ENCODE results near the gene OGFR. TPM values are rescaled to one million over a fixed set of nuclear protein-coding genes. Genes with fewer than 3 reads are reported as not detected.

OGFR gene
- total RNA-seq, 1 experiment from 2014 or later: 84.7 TPM

GRCh38 chr20:62760856-62761758 is 43.5 kb upstream of the OGFR start:
- no peak overlapping the region for H3K27ac Mint-ChIP-seq (ENCODE audit: unreplicated experiment)
- no peaks in the 10 kb centered on the region for H3K36me3 Mint-ChIP-seq (ENCODE audit: insufficient read depth, unreplicated experiment)

GRCh38 chr20:62761759-62762131 is 42.9 kb upstream of the OGFR start:
- no peaks in the 10 kb centered on the region for H3K4me1 Mint-ChIP-seq (ENCODE audit: low read depth, unreplicated experiment)
- Histone ChIP-seq H3K4me3 (ENCODE audit: low read depth, low read length) (no peak overlapping the region), H3K36me3 (ENCODE audit: control insufficient read depth, insufficient read depth, low read length) (no peaks in the 10 kb centered on the region), H3K4me1 (no peaks in the 10 kb centered on the region), H3K27me3 (replicated peaks; ENCODE audit: control insufficient read depth, insufficient read depth, low read length) (no peaks in the 10 kb centered on the region; the same call in none of the 2 replicates), H3K9me3 (peaks cover 9% of the 10 kb centered on the region; the same call in 1 of the 2 replicates)
- no peak overlapping the region for H3K27ac Mint-ChIP-seq (ENCODE audit: unreplicated experiment)
- H3K27me3 Mint-ChIP-seq (ENCODE audit: insufficient read depth, unreplicated experiment): peaks cover 14% of the 10 kb centered on the region
- BruUV-seq (replicated peaks): no TSS peak
- H3K36me3 Mint-ChIP-seq (ENCODE audit: insufficient read depth, unreplicated experiment): no peaks in the 10 kb centered on the region
- TF ChIP-seq, protein P1, sequence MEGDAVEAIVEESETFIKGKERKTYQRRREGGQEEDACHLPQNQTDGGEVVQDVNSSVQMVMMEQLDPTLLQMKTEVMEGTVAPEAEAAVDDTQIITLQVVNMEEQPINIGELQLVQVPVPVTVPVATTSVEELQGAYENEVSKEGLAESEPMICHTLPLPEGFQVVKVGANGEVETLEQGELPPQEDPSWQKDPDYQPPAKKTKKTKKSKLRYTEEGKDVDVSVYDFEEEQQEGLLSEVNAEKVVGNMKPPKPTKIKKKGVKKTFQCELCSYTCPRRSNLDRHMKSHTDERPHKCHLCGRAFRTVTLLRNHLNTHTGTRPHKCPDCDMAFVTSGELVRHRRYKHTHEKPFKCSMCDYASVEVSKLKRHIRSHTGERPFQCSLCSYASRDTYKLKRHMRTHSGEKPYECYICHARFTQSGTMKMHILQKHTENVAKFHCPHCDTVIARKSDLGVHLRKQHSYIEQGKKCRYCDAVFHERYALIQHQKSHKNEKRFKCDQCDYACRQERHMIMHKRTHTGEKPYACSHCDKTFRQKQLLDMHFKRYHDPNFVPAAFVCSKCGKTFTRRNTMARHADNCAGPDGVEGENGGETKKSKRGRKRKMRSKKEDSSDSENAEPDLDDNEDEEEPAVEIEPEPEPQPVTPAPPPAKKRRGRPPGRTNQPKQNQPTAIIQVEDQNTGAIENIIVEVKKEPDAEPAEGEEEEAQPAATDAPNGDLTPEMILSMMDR (IDR thresholded peaks at IDR 0.05; ENCODE audit: insufficient read depth in 1 of 2, low read depth in 1 of 2, low read length in 1 of 2, severe bottlenecking in 1 of 2, unreplicated experiment in 1 of 2): no peak
- DNase-seq: no peak
- peaks cover 14% of the 10 kb centered on the region for H3K9me3 Mint-ChIP-seq (ENCODE audit: unreplicated experiment)
- H3K4me3 Mint-ChIP-seq (ENCODE audit: unreplicated experiment): no peak overlapping the region
- intact Hi-C loops (cut with micrococcal nuclease; ENCODE audit: unreplicated experiment): no loop called here
- CTCF ChIA-PET: no interaction called here
- POLR2A ChIA-PET: no interaction called here

More at GRCh38 chr20:62760856-62761758, 43.5 kb upstream of the OGFR start:
- TF ChIP-seq, protein P1 (IDR thresholded peaks at IDR 0.05; ENCODE audit: insufficient read depth in 1 of 2, low read depth in 1 of 2, low read length in 1 of 2, severe bottlenecking in 1 of 2, unreplicated experiment in 1 of 2): no peak
- no peak for DNase-seq
- H3K4me3 Mint-ChIP-seq (ENCODE audit: unreplicated experiment): no peak overlapping the region
- peaks cover 10% of the 10 kb centered on the region; the same call in 1 of the 2 replicates for H3K9me3 ChIP-seq
- no peaks in the 10 kb centered on the region for H3K4me1 ChIP-seq
- H3K27me3 Mint-ChIP-seq (ENCODE audit: insufficient read depth, unreplicated experiment): peaks cover 9% of the 10 kb centered on the region
- no peaks in the 10 kb centered on the region; the same call in none of the 2 replicates for H3K27me3 ChIP-seq (replicated peaks; ENCODE audit: control insufficient read depth, insufficient read depth, low read length)
- no peaks in the 10 kb centered on the region for H3K4me1 Mint-ChIP-seq (ENCODE audit: low read depth, unreplicated experiment)
- peaks cover 16% of the 10 kb centered on the region for H3K9me3 Mint-ChIP-seq (ENCODE audit: unreplicated experiment)
- H3K36me3 ChIP-seq (ENCODE audit: control insufficient read depth, insufficient read depth, low read length): no peaks in the 10 kb centered on the region
- H3K4me3 ChIP-seq (ENCODE audit: low read depth, low read length): no peak overlapping the region
- POLR2A ChIA-PET: interaction anchor here (0.6 kb wide), 1 partner anchor 27 kb away, joined by 3 read pairs; no protein-coding TSS in a partner anchor
- intact Hi-C loops (cut with micrococcal nuclease; ENCODE audit: unreplicated experiment): no loop called here
- CTCF ChIA-PET: no interaction called here
- BruUV-seq (replicated peaks): no TSS peak

GRCh38 chr20:62762376-62762775 is 42.3 kb upstream of the OGFR start:
- Histone ChIP-seq H3K36me3 (ENCODE audit: control insufficient read depth, insufficient read depth, low read length) (no peaks in the 10 kb centered on the region), H3K4me3 (ENCODE audit: low read depth, low read length) (no peak overlapping the region), H3K9me3 (peaks cover 3% of the 10 kb centered on the region; the same call in 1 of the 2 replicates), H3K4me1 (no peaks in the 10 kb centered on the region), H3K27me3 (replicated peaks; ENCODE audit: control insufficient read depth, insufficient read depth, low read length) (no peaks in the 10 kb centered on the region; the same call in none of the 2 replicates)
- POLR2A ChIA-PET: no interaction called here
- CTCF ChIA-PET: no interaction called here
- Mint-ChIP-seq H3K9me3 (ENCODE audit: unreplicated experiment) (peaks cover 7% of the 10 kb centered on the region), H3K27ac (ENCODE audit: unreplicated experiment) (no peak overlapping the region), H3K4me3 (ENCODE audit: unreplicated experiment) (no peak overlapping the region), H3K27me3 (ENCODE audit: insufficient read depth, unreplicated experiment) (peaks cover 15% of the 10 kb centered on the region), H3K36me3 (ENCODE audit: insufficient read depth, unreplicated experiment) (no peaks in the 10 kb centered on the region), H3K4me1 (ENCODE audit: low read depth, unreplicated experiment) (no peaks in the 10 kb centered on the region)
- DNase-seq: no peak
- TF ChIP-seq, protein P1 (IDR thresholded peaks at IDR 0.05; ENCODE audit: insufficient read depth in 1 of 2, low read depth in 1 of 2, low read length in 1 of 2, severe bottlenecking in 1 of 2, unreplicated experiment in 1 of 2): no peak
- intact Hi-C loops (cut with micrococcal nuclease; ENCODE audit: unreplicated experiment): no loop called here
- BruUV-seq (replicated peaks): no TSS peak

All from Caco-2 (cell line).